CD14-positive monocyte (primary cell): Measurements from ENCODE around the gene SIPA1L2. TPM values are rescaled to one million over a fixed set of nuclear protein-coding genes. Genes with fewer than 3 reads are reported as not detected.

Experiments
- DNase-seq, 3 donors: peaks; one replicate each; pipeline ENCODE4 v3.0.0-alpha.2; 2011 to 2022
- H2AFZ ChIP-seq: 2 replicates; pipeline ENCODE4 v1.6.0; 2012; ENCODE audit warnings: mild to moderate bottlenecking, low read depth, low read length, inconsistent platforms; ENCODE audit not compliant: insufficient read depth, poor library complexity, severe bottlenecking
- H3K27ac ChIP-seq, 2 donors: 1 replicate in 1 of 2; 2 replicates in 1 of 2; pipeline ENCODE4 v1.5.1; 2012 to 2013; ENCODE audit warnings: low read length in 2 of 2, control low read depth in 1 of 2, inconsistent platforms in 1 of 2, low read depth in 1 of 2, mild to moderate bottlenecking in 1 of 2
- H3K27me3 ChIP-seq, 2 donors: one replicate each; pipeline versions ENCODE4 v1.6.0 to v1.6.1; 2011 to 2013; ENCODE audit warnings: low read length in 2 of 2; ENCODE audit not compliant: control insufficient read depth in 2 of 2, insufficient read depth in 2 of 2
- H3K36me3 ChIP-seq, 2 donors: replicated peaks in 1 of 2; 1 replicate in 1 of 2; 2 replicates in 1 of 2; pipeline versions ENCODE4 v1.5.1 to v1.6.1; 2012 to 2013; ENCODE audit warnings: low read length in 2 of 2, control low read depth in 1 of 2, inconsistent platforms in 1 of 2, mild to moderate bottlenecking in 1 of 2; ENCODE audit not compliant: insufficient read depth in 2 of 2, control insufficient read depth in 1 of 2
- H3K4me1 ChIP-seq, 2 donors: 1 replicate in 1 of 2; 2 replicates in 1 of 2; pipeline versions ENCODE4 v1.5.1 to v1.6.1; 2012 to 2013; ENCODE audit warnings: low read length in 2 of 2, control low read depth in 1 of 2, inconsistent platforms in 1 of 2, mild to moderate bottlenecking in 1 of 2, moderate library complexity in 1 of 2; ENCODE audit not compliant: insufficient read depth in 2 of 2, control insufficient read depth in 1 of 2
- H3K4me2 ChIP-seq: replicated peaks from 2 replicates; pipeline ENCODE3; 2012; ENCODE audit warnings: low read length, moderate library complexity, mild to moderate bottlenecking; ENCODE audit not compliant: poor library complexity, severe bottlenecking; ENCODE audit errors: extremely low read depth
- H3K4me3 ChIP-seq, 3 experiments: fragments of 200-600 bp in 1 of 3; sonication (generic) in 1 of 3; replicated peaks in 1 of 3; 1 replicate in 2 of 3; 2 replicates in 1 of 3; pipeline ENCODE4 v1.5.1; 2011 to 2013; ENCODE audit warnings: low read length in 3 of 3, mild to moderate bottlenecking in 3 of 3, control low read depth in 2 of 3, low read depth in 2 of 3, inconsistent platforms in 1 of 3, moderate library complexity in 1 of 3
- H3K79me2 ChIP-seq: 2 replicates; pipeline ENCODE4 v1.6.0; 2012; ENCODE audit warnings: mild to moderate bottlenecking, control low read depth, inconsistent platforms, low read length, moderate library complexity; ENCODE audit not compliant: insufficient read depth
- H3K9ac ChIP-seq: 2 replicates; pipeline ENCODE4 v1.6.0; 2017; ENCODE audit warnings: low read length, mild to moderate bottlenecking; ENCODE audit not compliant: insufficient read depth, poor library complexity, severe bottlenecking
- H3K9me3 ChIP-seq, 2 donors: replicated peaks in 1 of 2; 1 replicate in 1 of 2; 2 replicates in 1 of 2; pipeline versions ENCODE4 v1.5.1 to v1.6.1; 2012 to 2013; ENCODE audit warnings: low read length in 2 of 2, control low read depth in 1 of 2; ENCODE audit not compliant: control insufficient read depth in 1 of 2, insufficient read depth in 1 of 2
- H4K20me1 ChIP-seq: 2 replicates; pipeline ENCODE4 v1.6.0; 2012; ENCODE audit warnings: mild to moderate bottlenecking, low read length, control low read depth, moderate library complexity; ENCODE audit not compliant: insufficient read depth
- H3K27ac Mint-ChIP-seq, 7 donors: one replicate each; pipeline ENCODE4 v1.8.0; 2020; ENCODE audit warnings: mild to moderate bottlenecking in 7 of 7, mixed read lengths in 7 of 7, moderate library complexity in 6 of 7, inconsistent platforms in 2 of 7
- H3K27me3 Mint-ChIP-seq, 3 donors: one replicate each; pipeline ENCODE4 v1.8.0; 2021 to 2022; ENCODE audit warnings: low read depth in 3 of 3, mild to moderate bottlenecking in 3 of 3, mixed read lengths in 3 of 3, moderate library complexity in 3 of 3, inconsistent platforms in 1 of 3
- H3K36me3 Mint-ChIP-seq, 2 donors: one replicate each; pipeline ENCODE4 v1.8.0; 2020; ENCODE audit warnings: mixed read lengths in 2 of 2, inconsistent platforms in 1 of 2, mild to moderate bottlenecking in 1 of 2
- H3K4me1 Mint-ChIP-seq: one replicate; pipeline ENCODE4 v1.8.0; 2020; ENCODE audit warnings: mild to moderate bottlenecking, mixed read lengths
- H3K4me3 Mint-ChIP-seq, 2 donors: one replicate each; pipeline ENCODE4 v1.8.0; 2020; ENCODE audit warnings: mild to moderate bottlenecking in 2 of 2, mixed read lengths in 2 of 2, moderate library complexity in 1 of 2
- H3K9me3 Mint-ChIP-seq, 7 donors: one replicate each; pipeline ENCODE4 v1.8.0; 2020 to 2022; ENCODE audit warnings: mixed read lengths in 7 of 7, mild to moderate bottlenecking in 6 of 7, moderate library complexity in 6 of 7, inconsistent platforms in 2 of 7
- CTCF ChIP-seq: fragments of 200-600 bp; IDR thresholded peaks from one replicate; pipeline ENCODE4 v1.8.0; 2022; ENCODE audit warnings: antibody characterized with exemption, mild to moderate bottlenecking
- WGBS: methylation state at CpG from one replicate; pipeline ENCODE4 v1.1.5; 2013; ENCODE audit warnings: missing lambda C conversion rate; ENCODE audit not compliant: insufficient coverage; 5-methylcytosine and 5-hydroxymethylcytosine counted together
- intact Hi-C, 2 donors: fragments of 100-400 bp; cut with micrococcal nuclease; formaldehyde crosslinking; loops; one replicate each; pipeline versions ENCODE4 v1.15.0 to v1.15.1; 2023
- polyA plus RNA-seq, 3 donors: library from polyadenylated mRNA; depleted of rRNA in 1 of 3; unstranded in 2 of 3; stranded (reverse) in 1 of 3; fragments of 300-500 nt in 2 of 3; fragments of >200 nt in 1 of 3; fragmentation: Illumina TruSeq in 2 of 3; gene quantifications; 1 replicate in 2 of 3; 2 replicates in 1 of 3; pipeline ENCODE4 v1.2.3, GENCODE V29; 2012 to 2021

SIPA1L2 gene
- polyA plus RNA-seq, 3 donors = 0.64 to 6.8 (median 1.3) TPM

- Histone ChIP-seq H3K27me3 (no peaks in the 10 kb centered on the region), H3K4me2 (no peak overlapping the region), H3K4me3 (no peak overlapping the region), H2AFZ (no peak overlapping the region), H3K4me1 (peaks cover 15 to 22% of the 10 kb centered on the region in 2 donors), H4K20me1 (no peaks in the 10 kb centered on the region), H3K27ac (no peak overlapping the region), H3K9me3 (no peaks in the 10 kb centered on the region), H3K36me3 (no peaks in the 10 kb centered on the region), H3K9ac (no peak overlapping the region), H3K79me2 (no peaks in the 10 kb centered on the region)
- H3K4me1 Mint-ChIP-seq = peaks cover 17% of the 10 kb centered on the region
- H3K27ac Mint-ChIP-seq = no peak overlapping the region
- peaks cover 0 to 2% (median 0%) of the 10 kb centered on the region in 3 donors for H3K27me3 Mint-ChIP-seq
- no CpG with 5 or more reads among the region's 3 CpGs for WGBS
- intact Hi-C loops = loop anchor here (10.0 kb wide), 2 partner anchors 319 to 609 kb away; partner anchors contain the start of gene NTPCR (in 1 of the 2)
- no peaks in the 10 kb centered on the region for H3K9me3 Mint-ChIP-seq
- H3K36me3 Mint-ChIP-seq = no peaks in the 10 kb centered on the region
- DNase-seq = peak; percentile 33 to 71 (median 46)
- peak; percentile 84 for TF ChIP-seq CTCF
- H3K4me3 Mint-ChIP-seq = no peak overlapping the region
Measured at GRCh38 chr1:232635778-232636356, 5.9 kb upstream of the SIPA1L2 start.

- peaks cover 20% of the 10 kb centered on the region for H3K4me1 Mint-ChIP-seq
- Histone ChIP-seq H3K36me3 (no peaks in the 10 kb centered on the region), H3K79me2 (no peaks in the 10 kb centered on the region), H3K4me3 (no peak overlapping the region), H3K27ac (no peak overlapping the region), H3K9ac (no peak overlapping the region), H3K4me2 (no peak overlapping the region), H3K4me1 (peaks cover 19 to 28% of the 10 kb centered on the region in 2 donors), H3K9me3 (no peaks in the 10 kb centered on the region), H4K20me1 (no peaks in the 10 kb centered on the region), H3K27me3 (no peaks in the 10 kb centered on the region), H2AFZ (no peak overlapping the region)
- H3K36me3 Mint-ChIP-seq = no peaks in the 10 kb centered on the region
- no peak overlapping the region for H3K4me3 Mint-ChIP-seq
- TF ChIP-seq CTCF = no peak
- H3K27me3 Mint-ChIP-seq = peaks cover 0 to 2% (median 0%) of the 10 kb centered on the region in 3 donors
- H3K27ac Mint-ChIP-seq = peak overlapping the region in 1 of 7 donors; percentile 3
- no peaks in the 10 kb centered on the region for H3K9me3 Mint-ChIP-seq
- DNase-seq = no peak
- intact Hi-C loops = loop anchor here (10.0 kb wide), 2 partner anchors 320 to 610 kb away; partner anchors contain the start of gene NTPCR (in 1 of the 2)
Measured at GRCh38 chr1:232635279-232635678, 5.3 kb upstream of the SIPA1L2 start.
